ENCODE results near the gene LBHD1.

DNA sequence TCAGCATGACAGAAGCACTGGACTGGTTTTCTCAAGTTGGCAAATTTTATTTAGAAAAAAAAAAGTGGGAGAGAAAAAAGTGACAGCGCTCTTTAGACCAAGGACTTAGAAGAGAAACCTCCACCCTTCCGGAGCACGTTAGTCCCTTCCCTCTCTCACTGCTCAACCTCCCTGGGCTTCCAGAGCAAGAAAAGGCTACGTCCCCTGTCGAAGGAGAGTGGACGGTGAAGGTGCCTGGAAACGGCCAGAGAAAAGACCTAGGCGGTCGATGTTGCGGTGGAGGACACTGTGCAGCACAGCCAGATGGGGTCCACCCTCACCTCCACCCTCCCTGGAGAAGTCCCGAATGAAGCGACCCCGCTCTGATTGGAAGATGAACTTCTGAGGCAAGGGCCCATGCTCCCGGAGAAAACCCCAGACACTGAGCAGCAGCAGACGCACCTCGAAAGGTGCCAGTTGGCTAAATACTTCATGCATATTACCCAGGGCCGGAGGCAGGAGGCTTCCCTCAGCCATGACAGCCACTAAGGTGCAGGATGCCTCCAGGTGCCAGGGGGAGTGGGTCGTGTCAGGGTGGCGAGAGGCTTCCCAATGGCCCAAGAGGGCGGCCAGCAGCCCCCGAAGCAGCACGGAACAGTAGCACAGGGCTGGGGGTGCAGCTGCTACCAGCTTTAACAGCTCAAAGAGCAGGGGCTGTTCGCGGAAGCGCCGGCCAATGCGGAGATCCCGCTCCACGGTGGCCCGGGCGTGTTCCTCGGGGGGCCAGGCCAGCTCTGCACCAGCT, 25.1 kb downstream of the LBHD1 start:
- TF ChIP-seq LEF1 (IDR thresholded peaks at IDR 0.05; ENCODE audit: borderline replicate concordance) = no peak
- no peak for TF ChIP-seq FOXA1 (IDR thresholded peaks at IDR 0.05)
- no peak for TF ChIP-seq SP1 (IDR thresholded peaks at IDR 0.05)
- no peak for TF ChIP-seq BHLHE40 (IDR thresholded peaks at IDR 0.05; ENCODE audit: borderline replicate concordance)

Data from HEK293T (cell line).